Esophagus squamous epithelium (tissue), 4 donors: ENCODE data around the gene PTP4A2.

Experiments
- POLR2A ChIP-seq, 4 donors: fragments of 450-650 bp; IDR thresholded peaks; one replicate each; pipeline ENCODE4 v1.6.1; 2017; ENCODE audit warnings: antibody characterized with exemption in 4 of 4, mild to moderate bottlenecking in 4 of 4, moderate library complexity in 3 of 4
- TF ChIP-seq, protein P1 (sequence below), 6 experiments: fragments of 450-650 bp in 4 of 6; fragments of 200-600 bp in 2 of 6; sonication (generic) in 2 of 6; IDR thresholded peaks; one replicate each; pipeline ENCODE4 v1.5.1; 2016 to 2019; ENCODE audit warnings: antibody characterized with exemption in 6 of 6, mild to moderate bottlenecking in 4 of 6, moderate library complexity in 4 of 6

GRCh38 chr1:31877544-31877943 is 60.6 kb downstream of the PTP4A2 start:
- no peak for TF ChIP-seq POLR2A (IDR thresholded peaks at IDR 0.05)
- TF ChIP-seq, protein P1, sequence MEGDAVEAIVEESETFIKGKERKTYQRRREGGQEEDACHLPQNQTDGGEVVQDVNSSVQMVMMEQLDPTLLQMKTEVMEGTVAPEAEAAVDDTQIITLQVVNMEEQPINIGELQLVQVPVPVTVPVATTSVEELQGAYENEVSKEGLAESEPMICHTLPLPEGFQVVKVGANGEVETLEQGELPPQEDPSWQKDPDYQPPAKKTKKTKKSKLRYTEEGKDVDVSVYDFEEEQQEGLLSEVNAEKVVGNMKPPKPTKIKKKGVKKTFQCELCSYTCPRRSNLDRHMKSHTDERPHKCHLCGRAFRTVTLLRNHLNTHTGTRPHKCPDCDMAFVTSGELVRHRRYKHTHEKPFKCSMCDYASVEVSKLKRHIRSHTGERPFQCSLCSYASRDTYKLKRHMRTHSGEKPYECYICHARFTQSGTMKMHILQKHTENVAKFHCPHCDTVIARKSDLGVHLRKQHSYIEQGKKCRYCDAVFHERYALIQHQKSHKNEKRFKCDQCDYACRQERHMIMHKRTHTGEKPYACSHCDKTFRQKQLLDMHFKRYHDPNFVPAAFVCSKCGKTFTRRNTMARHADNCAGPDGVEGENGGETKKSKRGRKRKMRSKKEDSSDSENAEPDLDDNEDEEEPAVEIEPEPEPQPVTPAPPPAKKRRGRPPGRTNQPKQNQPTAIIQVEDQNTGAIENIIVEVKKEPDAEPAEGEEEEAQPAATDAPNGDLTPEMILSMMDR (IDR thresholded peaks at IDR 0.05) = no peak
